IPS-15b (cell line): Measurements from ENCODE around the gene SDC3.

Experiments
- H3K27me3 ChIP-seq: one replicate; pipeline ENCODE4 v1.6.1; 2013; ENCODE audit warnings: low read length; ENCODE audit not compliant: control insufficient read depth, insufficient read depth
- H3K36me3 ChIP-seq: one replicate; pipeline ENCODE4 v1.6.1; 2013; ENCODE audit warnings: low read length; ENCODE audit not compliant: control insufficient read depth, insufficient read depth
- H3K4me1 ChIP-seq: one replicate; pipeline ENCODE4 v1.6.1; 2013; ENCODE audit warnings: mild to moderate bottlenecking, low read length; ENCODE audit not compliant: control insufficient read depth, insufficient read depth
- H3K4me3 ChIP-seq: one replicate; pipeline ENCODE4 v1.5.1; 2013; ENCODE audit warnings: low read depth, low read length
- H3K9ac ChIP-seq: one replicate; pipeline ENCODE4 v1.6.1; 2013; ENCODE audit warnings: low read depth, mild to moderate bottlenecking, low read length
- H3K9me3 ChIP-seq: one replicate; pipeline ENCODE4 v1.6.1; 2013; ENCODE audit warnings: mild to moderate bottlenecking, low read length; ENCODE audit not compliant: control insufficient read depth, insufficient read depth

The SDC3 gene

DNA sequence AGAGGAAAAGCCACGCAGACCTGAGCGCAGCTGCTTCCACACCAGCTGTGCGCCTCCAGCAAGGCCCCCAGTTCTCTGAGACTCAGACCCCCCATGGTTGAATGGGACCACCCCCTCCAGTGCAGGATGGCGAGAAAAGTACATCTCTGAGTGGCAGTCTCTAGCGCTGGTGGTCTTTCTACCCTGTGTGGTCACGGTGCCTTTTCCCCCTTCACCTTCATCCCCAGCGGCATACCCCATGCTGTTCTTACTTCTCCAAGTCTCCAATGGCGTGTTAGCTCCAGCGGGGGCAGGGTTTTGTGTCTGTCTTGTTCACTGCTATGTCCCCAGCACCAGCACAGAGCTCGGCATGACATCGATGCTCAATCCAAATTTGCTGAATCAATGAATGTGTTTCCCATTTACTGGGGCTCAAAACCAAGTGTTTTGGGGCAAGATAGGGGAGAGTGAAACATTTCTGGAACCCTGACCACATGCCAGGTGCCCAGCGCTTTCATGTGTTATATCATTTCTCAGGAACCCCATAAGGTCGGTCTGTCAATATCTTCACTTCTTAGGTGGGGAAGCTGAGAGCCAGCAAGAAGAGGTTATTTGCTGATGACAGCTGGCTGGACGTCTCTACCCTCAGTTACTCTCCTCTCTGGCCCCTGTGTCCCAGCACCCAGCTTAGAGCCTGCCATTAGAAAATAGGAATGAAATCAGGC is 959 bp upstream of the SDC3 start:
- Histone ChIP-seq H3K27me3 (peaks cover 14% of the 10 kb centered on the region), H3K4me1 (peaks cover 23% of the 10 kb centered on the region), H3K9ac (no peak overlapping the region), H3K36me3 (no peaks in the 10 kb centered on the region), H3K9me3 (no peaks in the 10 kb centered on the region), H3K4me3 (peak overlapping the region; percentile 71)

DNA sequence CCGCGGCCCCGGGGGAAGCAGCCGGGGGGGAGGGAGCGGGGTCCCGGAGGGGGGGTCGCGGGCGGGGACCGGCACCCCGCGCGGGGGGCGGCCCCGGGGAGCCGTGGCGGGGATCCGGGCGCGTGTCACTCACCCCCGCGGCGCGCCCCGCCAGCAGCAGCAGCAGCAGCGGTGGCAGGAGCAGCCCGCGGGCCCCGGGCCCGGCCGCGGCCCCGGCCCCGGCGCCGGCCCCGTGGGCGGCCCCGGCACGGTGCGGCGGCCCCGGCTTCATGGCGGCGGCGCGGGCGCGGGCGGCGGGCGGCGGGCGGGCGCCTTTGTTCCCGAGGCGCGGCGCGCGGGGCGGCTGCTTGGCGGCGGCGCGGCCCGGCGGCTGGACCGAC is 252 bp downstream of the SDC3 start:
- no peak overlapping the region for H3K4me3 ChIP-seq
- peaks cover 14% of the 10 kb centered on the region for H3K27me3 ChIP-seq
- H3K9me3 ChIP-seq: no peaks in the 10 kb centered on the region
- no peak overlapping the region for H3K9ac ChIP-seq
- no peaks in the 10 kb centered on the region for H3K36me3 ChIP-seq
- H3K4me1 ChIP-seq: peaks cover 24% of the 10 kb centered on the region

DNA sequence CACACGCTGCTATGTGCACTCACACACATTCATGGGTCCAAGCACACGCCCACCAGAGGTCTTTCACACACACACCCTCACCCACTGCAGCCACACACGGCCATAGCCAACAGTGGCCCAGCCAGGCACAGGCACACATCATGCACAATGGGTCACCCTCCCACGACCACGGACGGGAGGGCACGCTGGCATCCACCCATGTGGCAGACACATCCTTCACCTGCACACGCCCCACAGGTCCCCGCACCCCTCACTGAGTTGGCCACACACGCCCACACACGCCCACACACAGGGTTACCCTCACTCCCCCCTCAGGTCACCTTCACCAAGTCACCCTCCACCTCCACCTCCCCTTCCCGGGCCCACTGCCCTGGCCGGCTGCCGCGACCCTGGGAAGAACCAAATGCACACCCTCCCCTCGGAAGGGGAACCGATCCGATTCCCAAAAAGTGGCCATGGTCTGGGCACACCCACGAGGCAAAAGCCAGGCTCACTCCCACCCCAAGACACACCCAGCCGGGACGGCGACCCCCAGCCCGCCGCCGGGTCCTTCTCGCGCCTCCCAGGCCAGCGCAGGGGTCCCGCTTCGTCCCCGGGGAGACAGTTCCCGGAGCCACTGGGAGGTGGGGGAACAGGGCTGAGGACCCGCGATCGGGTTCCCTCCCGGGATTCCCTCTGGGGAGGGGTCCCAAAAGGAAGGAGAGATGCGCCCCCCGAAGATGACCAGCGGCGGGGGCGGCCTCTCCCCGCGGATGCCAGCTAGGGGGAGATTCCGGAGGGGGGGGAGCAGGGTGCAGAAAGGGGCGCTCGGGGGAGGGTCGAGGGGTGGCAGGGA is 860 bp downstream of the SDC3 start:
- no peak overlapping the region for H3K9ac ChIP-seq
- no peaks in the 10 kb centered on the region for H3K36me3 ChIP-seq
- peaks cover 24% of the 10 kb centered on the region for H3K4me1 ChIP-seq
- peak overlapping the region; percentile 59 for H3K4me3 ChIP-seq
- H3K9me3 ChIP-seq: no peaks in the 10 kb centered on the region
- H3K27me3 ChIP-seq: peaks cover 14% of the 10 kb centered on the region

DNA sequence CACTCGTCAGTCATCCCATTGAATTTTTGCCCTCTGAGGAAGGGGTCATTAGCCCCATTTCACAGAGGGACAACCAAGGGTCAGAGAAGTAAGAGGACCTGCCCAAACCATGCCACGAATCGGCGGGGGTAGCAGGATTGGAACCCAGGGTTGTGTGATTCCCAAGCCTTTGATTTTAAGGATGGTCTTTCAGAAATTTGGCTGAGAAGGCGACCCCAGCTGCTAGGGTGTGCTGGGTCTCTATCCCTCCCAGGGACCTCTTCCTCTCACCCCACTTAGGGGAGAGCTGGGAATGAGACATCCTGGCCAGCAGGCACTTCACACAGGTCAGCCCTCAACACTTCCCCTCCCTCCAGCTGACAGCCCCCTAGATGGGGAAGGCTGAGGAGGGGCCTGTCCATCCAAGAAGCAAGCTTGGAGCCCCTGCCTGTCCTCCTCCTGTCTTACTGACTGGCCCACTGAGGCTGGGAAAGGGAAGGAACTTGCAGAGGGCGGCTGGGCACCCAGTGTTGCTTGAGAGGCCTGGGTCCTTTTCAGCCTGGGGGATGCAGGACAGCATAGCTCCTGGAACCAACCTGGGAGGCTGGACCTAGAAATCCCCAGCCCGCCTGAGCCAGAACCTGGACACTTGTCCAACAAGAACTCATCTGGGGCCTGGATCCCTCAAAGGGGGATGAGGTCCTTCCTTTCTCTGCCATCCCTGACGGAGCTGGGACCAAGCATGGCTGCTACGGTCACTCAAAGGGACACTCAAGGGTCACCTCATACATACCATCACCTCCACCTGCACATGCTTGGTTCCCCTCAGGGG is 1.7 kb downstream of the SDC3 start:
- H3K4me3 ChIP-seq: peak overlapping the region; percentile 59
- H3K9ac ChIP-seq: no peak overlapping the region

DNA sequence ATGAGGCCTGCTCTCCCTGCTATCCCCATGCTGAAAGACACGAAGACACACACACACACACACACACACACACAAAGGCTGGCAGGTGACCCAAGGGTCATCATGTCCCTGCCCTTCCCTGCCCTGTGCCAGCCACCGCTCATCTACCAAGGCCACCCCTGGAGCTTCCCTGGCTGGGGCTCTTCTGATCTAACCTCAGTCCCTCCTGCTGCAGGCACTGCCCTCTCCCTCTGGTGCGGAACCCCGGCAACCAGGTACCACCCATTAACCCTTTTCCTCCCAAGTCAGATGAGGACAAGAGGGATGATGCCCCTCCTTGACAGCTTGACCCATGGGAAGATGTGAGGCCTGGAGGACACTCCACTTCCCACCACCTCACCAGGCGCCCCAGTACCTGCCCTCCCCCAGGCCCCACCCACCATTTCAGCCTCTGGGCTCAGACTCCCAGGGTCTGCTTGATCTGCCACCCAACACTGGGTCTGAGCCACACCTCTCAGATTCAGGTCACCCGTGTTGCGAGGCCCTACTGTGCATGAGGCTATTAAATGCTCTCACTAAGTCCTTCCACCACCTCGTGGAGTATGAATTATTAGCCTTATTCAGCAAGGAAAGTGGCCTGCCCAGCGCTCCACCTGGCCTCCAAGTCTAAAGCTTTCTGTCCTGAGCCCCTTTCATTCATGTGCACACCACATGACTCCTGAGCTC is 2.5 kb downstream of the SDC3 start:
- no peak overlapping the region for H3K9ac ChIP-seq
- peaks cover 24% of the 10 kb centered on the region for H3K4me1 ChIP-seq
- H3K4me3 ChIP-seq: no peak overlapping the region
- H3K27me3 ChIP-seq: peaks cover 14% of the 10 kb centered on the region
- no peaks in the 10 kb centered on the region for H3K36me3 ChIP-seq
- no peaks in the 10 kb centered on the region for H3K9me3 ChIP-seq

More for the DNA sequence above, 1.7 kb downstream of the SDC3 start:
- Histone ChIP-seq H3K27me3 (peaks cover 14% of the 10 kb centered on the region), H3K9me3 (no peaks in the 10 kb centered on the region), H3K4me1 (peaks cover 24% of the 10 kb centered on the region), H3K36me3 (no peaks in the 10 kb centered on the region)

DNA sequence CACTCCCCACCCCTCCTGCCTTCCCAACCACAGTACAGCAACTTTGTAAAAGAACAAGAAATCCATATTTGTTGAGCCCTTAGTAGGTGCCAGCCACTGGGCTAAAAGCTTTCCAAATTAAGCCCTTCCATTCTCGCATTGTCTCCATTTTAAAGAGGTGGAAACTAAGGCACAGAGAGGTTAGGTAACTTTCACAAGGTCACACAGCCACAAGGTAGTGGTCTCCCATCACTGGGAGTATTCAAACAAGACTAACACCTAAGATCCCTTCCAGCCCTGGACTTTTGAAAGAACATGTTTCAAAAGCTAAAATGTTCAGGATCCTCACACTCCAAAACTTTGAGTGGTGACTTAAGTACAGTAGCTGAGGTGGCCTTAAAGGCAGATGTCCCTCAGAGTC is 3.2 kb downstream of the SDC3 start:
- Histone ChIP-seq H3K9me3 (no peaks in the 10 kb centered on the region), H3K4me3 (no peak overlapping the region), H3K9ac (no peak overlapping the region), H3K27me3 (peaks cover 14% of the 10 kb centered on the region), H3K4me1 (peaks cover 20% of the 10 kb centered on the region), H3K36me3 (no peaks in the 10 kb centered on the region)

DNA sequence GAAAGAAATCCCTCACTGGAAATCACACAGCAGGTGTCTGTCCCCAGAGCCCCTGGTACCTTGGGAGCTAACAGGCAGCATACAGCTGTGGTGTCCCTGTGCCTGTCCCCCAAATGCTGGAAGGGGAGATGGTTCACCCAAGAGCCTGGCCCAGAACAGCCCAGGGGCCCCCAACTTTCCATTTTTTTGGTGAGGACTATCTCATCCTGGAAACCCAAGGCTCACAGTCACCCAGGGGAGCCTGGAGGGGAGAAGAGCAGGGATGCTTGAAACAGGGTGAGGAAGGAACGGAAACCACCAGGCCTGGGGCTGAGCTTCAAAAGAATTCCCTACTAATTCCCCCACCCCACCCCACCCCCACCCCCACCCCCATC is 3.6 kb downstream of the SDC3 start:
- no peaks in the 10 kb centered on the region for H3K9me3 ChIP-seq
- H3K9ac ChIP-seq: no peak overlapping the region
- peaks cover 14% of the 10 kb centered on the region for H3K27me3 ChIP-seq
- H3K4me3 ChIP-seq: no peak overlapping the region
- peaks cover 19% of the 10 kb centered on the region for H3K4me1 ChIP-seq
- no peaks in the 10 kb centered on the region for H3K36me3 ChIP-seq

DNA sequence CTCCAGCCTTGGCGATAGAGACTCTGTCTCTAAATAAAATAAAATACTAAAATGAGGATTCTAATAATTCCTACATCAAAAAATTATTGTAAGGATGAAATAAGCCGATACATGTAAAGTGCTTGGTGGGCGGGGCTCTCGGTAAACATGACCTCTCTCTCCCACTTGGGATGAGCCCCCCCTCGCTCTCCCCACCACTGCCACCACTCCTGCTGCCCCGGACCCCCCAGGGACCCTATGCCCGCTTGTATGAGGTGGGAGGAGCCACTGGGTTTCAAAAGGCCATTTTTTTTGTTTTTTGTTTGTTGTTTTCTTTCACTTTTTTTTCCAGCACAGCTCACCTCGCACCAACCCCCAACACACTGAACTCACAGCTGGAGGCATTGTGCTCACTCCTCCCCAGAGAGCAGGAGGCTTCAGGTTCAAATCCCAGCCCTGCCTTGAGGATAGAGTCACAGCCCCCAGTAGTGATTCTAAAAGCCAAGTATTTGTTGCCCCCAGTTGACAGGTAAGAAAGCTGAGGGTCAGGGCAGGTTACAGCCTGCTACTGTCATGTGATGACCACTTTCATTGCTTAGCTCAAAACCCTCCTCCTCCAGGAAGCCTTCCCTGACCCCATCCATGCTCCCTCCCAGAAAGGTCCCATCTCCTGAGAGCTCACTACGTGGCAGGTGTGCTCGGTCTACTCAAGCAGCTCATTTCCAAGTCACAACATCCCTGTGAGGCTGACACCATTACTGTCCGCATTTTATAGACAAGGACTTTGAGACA is 4.2 kb downstream of the SDC3 start:
- no peaks in the 10 kb centered on the region for H3K36me3 ChIP-seq
- no peak overlapping the region for H3K4me3 ChIP-seq
- peaks cover 14% of the 10 kb centered on the region for H3K4me1 ChIP-seq
- no peak overlapping the region for H3K9ac ChIP-seq
- H3K27me3 ChIP-seq: peaks cover 10% of the 10 kb centered on the region
- H3K9me3 ChIP-seq: no peaks in the 10 kb centered on the region

DNA sequence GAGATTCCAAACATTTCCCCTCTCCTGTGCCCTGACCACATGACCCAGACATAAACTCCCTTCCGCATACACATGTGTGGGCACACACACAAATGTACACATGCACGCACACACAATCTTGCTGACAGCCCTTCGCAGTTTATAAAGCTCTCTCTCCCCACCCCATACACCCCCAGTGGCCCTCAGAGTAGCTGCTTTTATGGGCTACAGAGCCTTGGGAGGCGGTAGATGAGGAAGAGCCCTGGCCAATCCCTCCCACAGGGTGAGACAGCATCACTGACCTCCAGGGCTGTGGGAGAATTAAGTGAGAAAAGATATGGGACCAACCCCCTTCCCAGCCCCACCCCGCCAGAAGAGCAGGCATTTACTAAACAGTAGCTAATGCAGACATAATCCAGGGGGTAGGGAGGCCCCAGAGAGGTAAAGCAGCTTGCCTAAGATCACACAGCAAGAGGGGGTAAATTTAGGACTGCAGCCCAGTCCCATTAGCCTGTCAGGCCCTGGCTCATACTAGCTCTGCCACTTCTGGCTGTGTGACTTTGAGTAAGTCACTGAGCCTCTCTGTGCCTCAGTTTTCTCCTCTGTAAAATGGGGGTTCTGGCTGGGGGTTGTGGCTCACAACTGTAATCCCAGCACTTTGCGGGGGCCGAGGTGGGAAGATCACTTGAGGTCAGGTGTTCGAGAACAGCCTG is 5.1 kb downstream of the SDC3 start:
- Histone ChIP-seq H3K4me3 (no peak overlapping the region), H3K9ac (no peak overlapping the region), H3K4me1 (peaks cover 11% of the 10 kb centered on the region), H3K27me3 (peaks cover 8% of the 10 kb centered on the region), H3K9me3 (no peaks in the 10 kb centered on the region), H3K36me3 (no peaks in the 10 kb centered on the region)

DNA sequence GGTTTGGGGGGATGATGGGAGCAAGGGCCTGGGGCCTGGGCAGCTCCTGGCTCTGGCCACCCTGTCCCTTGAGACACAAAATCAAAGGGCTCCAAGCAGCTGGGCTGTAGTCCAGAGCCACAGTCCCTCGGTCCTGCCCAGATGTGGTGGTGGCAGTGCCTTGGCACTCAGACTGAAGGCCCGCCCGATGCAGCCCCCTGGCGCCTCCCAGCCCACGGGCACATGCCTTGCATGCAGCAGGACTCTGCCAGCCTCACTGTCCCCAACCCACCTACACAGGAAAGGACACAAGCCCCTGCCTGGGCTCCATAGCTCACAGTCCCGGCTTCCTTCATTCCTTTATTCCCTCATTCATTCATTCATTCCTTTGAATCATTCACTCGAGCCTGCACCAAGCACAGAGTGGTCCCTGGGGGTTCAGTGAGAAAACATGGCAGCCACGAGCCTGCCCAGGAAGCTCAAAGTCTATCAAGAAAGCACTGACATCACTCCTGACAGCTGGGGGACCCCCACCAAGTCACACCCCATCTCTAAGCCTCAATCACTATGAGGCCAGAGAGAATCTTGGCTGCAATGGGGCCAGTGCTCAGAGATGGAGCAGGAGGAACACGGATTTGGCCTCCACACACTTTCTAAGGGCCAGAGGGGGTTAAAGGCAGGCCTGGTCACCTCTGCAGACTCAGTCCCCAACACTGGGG is 5.8 kb downstream of the SDC3 start:
- peaks cover 11% of the 10 kb centered on the region for H3K4me1 ChIP-seq
- H3K4me3 ChIP-seq: no peak overlapping the region
- H3K9ac ChIP-seq: no peak overlapping the region
- peaks cover 8% of the 10 kb centered on the region for H3K27me3 ChIP-seq
- H3K9me3 ChIP-seq: no peaks in the 10 kb centered on the region
- no peaks in the 10 kb centered on the region for H3K36me3 ChIP-seq
